ENCODE measurements around the gene ZNF219. TPM values are rescaled to one million over a fixed set of nuclear protein-coding genes. Genes with fewer than 3 reads are reported as not detected.
A peak's percentile ranks its signal among the peaks of the same experiment; 100 is the strongest.

Gene ZNF219
- total RNA-seq, 1 donor from 2014 or later: 23.9 TPM

DNA sequence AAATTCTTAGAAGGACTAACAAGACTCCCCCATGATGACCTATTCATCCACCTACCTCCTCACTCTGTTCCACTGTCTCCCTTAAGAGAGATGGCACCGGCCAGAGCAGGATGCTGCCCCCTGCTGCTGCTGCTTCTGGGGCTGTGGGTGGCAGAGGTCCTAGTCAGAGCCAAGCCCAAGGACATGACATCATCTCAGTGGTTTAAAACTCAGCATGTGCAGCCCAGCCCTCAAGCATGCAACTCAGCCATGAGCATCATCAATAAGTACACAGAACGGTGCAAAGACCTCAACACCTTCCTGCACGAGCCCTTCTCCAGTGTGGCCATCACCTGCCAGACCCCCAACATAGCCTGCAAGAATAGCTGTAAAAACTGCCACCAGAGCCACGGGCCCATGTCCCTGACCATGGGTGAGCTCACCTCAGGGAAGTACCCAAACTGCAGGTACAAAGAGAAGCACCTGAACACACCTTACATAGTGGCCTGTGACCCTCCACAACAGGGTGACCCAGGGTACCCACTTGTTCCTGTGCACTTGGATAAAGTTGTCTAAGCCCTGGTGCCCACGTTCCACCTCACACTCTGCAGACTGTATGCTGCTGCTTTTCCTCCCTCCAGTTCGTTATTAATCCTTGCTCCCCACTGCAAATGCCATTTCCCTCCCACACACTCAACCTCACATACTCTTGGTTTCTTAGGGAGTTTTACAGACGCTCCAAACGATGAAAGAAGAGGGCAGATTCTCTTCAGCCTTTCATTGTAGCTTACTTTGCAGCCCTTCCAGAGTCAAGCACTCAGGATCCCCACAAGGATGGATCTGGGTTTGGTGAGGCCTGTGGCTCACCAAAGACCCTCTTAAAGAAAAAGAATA, 40.4 kb downstream of the ZNF219 start, which contains the start of gene RNASE8:
TSS of gene RNASE8 (plus strand) at position 20 of the 873 bp plus-strand sequence. CDS start at position 91, 71 bp downstream.
- no peaks in the 10 kb centered on the region for H3K27me3 Mint-ChIP-seq (ENCODE audit: low read depth)
- no peak within 1 kb of the TSS for H3K4me3 Mint-ChIP-seq (ENCODE audit: unreplicated experiment)
- peaks cover 35% of the 10 kb centered on the region for H3K4me1 Mint-ChIP-seq (ENCODE audit: low read depth)
- TF ChIP-seq, protein P1, sequence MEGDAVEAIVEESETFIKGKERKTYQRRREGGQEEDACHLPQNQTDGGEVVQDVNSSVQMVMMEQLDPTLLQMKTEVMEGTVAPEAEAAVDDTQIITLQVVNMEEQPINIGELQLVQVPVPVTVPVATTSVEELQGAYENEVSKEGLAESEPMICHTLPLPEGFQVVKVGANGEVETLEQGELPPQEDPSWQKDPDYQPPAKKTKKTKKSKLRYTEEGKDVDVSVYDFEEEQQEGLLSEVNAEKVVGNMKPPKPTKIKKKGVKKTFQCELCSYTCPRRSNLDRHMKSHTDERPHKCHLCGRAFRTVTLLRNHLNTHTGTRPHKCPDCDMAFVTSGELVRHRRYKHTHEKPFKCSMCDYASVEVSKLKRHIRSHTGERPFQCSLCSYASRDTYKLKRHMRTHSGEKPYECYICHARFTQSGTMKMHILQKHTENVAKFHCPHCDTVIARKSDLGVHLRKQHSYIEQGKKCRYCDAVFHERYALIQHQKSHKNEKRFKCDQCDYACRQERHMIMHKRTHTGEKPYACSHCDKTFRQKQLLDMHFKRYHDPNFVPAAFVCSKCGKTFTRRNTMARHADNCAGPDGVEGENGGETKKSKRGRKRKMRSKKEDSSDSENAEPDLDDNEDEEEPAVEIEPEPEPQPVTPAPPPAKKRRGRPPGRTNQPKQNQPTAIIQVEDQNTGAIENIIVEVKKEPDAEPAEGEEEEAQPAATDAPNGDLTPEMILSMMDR (IDR thresholded peaks at IDR 0.05): no peak
- H3K36me3 Mint-ChIP-seq (ENCODE audit: low read depth): no peaks in the 10 kb centered on the region
- no peak for DNase-seq (ENCODE audit: low spot score)
- H3K9me3 Mint-ChIP-seq (ENCODE audit: low read depth): no peaks in the 10 kb centered on the region
- H3K27ac Mint-ChIP-seq (ENCODE audit: unreplicated experiment): peak within 1 kb of the TSS; percentile 20

DNA sequence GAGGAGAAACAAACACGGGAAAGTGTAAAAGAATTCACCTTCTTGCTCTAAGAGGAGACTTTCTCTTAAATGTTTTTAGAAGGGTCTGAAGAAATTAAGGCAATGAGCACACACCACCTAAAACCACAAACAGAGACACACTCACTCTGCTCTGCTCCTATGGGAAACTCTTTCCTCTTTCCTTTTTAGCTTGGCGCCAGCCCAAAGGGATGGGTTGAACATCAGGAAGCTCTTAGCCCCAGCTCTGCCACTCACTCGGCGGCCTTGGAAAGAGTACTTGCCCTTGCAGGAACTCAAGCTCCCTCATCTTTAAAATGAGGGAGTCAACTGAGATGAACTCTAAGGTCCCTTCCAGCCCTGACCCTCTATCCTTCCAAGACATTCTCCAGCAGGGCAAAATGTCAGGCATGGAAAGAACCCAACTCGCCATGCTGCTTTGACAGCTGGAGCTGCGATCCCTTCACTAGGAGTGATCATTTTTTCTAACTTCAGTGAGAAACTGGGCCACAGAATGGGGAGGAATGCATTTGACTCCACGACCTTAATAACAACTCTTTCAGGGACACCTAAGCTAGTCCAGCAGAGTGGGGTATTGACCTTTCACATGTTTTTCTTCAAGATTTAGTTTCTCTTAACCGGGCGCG, 41.8 kb downstream of the ZNF219 start:
- DNase-seq (ENCODE audit: low spot score): no peak
- Mint-ChIP-seq H3K27me3 (ENCODE audit: low read depth) (no peaks in the 10 kb centered on the region), H3K9me3 (ENCODE audit: low read depth) (no peaks in the 10 kb centered on the region), H3K4me1 (ENCODE audit: low read depth) (peaks cover 25% of the 10 kb centered on the region), H3K27ac (ENCODE audit: unreplicated experiment) (no peak overlapping the region), H3K36me3 (ENCODE audit: low read depth) (no peaks in the 10 kb centered on the region), H3K4me3 (ENCODE audit: unreplicated experiment) (no peak overlapping the region)
- TF ChIP-seq, protein P1 (IDR thresholded peaks at IDR 0.05): no peak

DNA sequence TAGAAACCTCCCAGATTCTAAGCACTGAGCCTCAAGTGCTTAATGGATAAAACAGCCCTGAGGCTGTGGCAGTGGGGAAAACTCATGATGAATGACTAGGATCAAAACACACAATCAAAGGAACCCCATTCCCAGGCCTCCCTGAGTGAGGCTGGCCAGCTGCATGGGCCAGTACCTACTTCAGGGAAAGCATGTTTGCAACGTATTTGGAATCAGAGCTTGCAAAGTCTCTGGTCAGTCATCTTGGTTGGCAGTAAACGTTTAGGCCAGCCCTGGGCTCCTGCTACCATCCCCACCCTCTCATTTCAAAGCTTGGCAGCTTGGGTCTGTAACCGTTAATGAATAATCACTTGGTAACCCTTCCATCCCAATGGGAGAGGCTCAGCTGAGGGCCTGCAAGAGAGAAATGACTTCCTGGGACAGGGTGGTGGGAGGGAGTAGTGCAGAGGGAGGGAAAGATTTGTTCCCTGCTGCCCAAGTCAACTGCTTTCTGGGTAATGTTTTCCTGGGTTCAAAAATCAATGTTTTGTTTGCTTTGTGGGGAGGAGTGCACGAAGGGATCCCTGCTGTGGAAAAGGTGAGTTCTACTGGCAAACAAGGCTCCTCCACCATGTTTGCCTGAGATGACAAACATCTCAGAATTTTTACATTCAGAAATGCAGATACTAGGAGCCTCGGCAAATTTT, 42.9 kb downstream of the ZNF219 start:
- no peak overlapping the region for H3K4me3 Mint-ChIP-seq (ENCODE audit: unreplicated experiment)
- peaks cover 24% of the 10 kb centered on the region for H3K4me1 Mint-ChIP-seq (ENCODE audit: low read depth)
- no peaks in the 10 kb centered on the region for H3K36me3 Mint-ChIP-seq (ENCODE audit: low read depth)
- no peaks in the 10 kb centered on the region for H3K27me3 Mint-ChIP-seq (ENCODE audit: low read depth)
- TF ChIP-seq, protein P1 (IDR thresholded peaks at IDR 0.05): no peak
- no peak overlapping the region for H3K27ac Mint-ChIP-seq (ENCODE audit: unreplicated experiment)
- H3K9me3 Mint-ChIP-seq (ENCODE audit: low read depth): no peaks in the 10 kb centered on the region
- DNase-seq (ENCODE audit: low spot score): no peak

DNA sequence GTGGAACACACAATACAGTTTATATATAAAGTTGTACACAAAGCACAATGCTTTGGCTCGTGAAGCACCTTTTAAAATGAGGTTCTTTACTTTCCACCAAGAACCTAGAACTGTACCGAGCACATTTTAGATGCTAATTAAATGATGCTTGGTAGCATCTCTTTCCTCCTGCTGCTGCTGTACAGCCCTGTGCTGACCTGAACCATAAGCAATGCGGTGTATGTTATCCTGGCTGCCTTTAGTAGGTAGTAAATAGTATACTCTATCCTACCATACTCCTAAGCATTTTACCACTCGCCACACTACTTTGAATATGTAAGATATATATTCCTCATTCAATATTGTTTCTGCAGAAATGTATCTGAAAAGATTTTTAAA, 43.7 kb downstream of the ZNF219 start:
- no peaks in the 10 kb centered on the region for H3K36me3 Mint-ChIP-seq (ENCODE audit: low read depth)
- TF ChIP-seq, protein P1 (IDR thresholded peaks at IDR 0.05): no peak
- no peak overlapping the region for H3K27ac Mint-ChIP-seq (ENCODE audit: unreplicated experiment)

More for the DNA sequence above, 43.7 kb downstream of the ZNF219 start:
- Mint-ChIP-seq H3K4me1 (ENCODE audit: low read depth) (peaks cover 19% of the 10 kb centered on the region), H3K27me3 (ENCODE audit: low read depth) (no peaks in the 10 kb centered on the region), H3K4me3 (ENCODE audit: unreplicated experiment) (no peak overlapping the region), H3K9me3 (ENCODE audit: low read depth) (no peaks in the 10 kb centered on the region)
- DNase-seq (ENCODE audit: low spot score): no peak
